HG03521 (cell line): ENCODE results near the gene ELMO1.

Source experiments
- ATAC-seq: cut with Tn5 transposase; IDR thresholded peaks from one replicate; pipeline ENCODE4 v1.9.1; 2021; ENCODE audit warnings: mild to moderate bottlenecking, moderate library complexity; ENCODE audit not compliant: unreplicated experiment

The ELMO1 gene

DNA sequence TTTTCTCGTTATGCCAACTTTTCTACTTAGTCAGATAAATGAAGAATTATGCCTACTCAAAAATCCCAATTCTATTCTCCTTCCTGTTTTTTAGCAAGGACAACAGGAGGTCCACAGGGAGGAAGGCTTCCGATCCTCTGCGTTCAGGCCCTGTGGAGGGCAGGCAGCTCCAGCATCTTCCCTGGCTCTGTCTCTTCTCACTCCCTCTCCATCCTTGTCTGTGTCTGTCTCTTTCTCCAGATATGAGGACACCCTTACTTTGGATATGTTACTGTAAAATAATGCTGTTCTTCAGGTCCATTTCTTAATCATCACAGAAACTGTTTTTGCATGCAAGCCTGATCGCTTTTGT is 166.6 kb downstream of the ELMO1 start:
- no peak for ATAC-seq

DNA sequence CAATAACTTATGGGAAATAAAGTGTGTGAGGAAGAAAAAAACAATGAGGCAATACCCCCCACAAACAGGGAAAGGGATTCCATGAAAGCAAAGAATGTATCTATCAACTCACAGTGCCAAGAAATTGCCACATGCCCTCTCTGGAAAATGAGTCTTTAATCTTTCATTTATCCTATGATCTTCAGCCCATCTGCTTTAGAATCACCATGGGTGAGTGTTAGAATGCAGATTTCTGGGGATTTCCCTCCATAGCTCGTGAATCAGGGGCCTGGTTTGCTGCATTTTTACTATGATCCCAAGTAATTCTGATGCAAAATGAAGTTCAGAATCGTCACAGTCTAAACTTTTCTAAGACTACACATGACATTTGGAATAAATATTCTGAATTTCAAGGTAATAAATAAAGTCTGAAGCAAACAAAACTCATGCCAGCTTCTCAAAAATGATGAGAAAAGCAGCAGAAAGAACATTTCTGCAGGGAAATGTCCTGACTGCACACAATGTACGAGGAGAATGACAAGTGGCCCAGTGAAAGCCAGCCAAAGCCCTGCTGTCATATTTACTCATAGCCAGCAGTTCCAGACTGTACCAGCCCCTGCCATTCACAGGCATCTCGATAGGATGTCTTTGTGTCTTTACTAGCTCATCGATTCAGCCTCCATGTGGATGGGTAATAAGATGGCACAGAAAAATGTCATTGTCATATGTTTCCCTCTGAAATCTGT is 167.1 kb downstream of the ELMO1 start:
- ATAC-seq: no peak

DNA sequence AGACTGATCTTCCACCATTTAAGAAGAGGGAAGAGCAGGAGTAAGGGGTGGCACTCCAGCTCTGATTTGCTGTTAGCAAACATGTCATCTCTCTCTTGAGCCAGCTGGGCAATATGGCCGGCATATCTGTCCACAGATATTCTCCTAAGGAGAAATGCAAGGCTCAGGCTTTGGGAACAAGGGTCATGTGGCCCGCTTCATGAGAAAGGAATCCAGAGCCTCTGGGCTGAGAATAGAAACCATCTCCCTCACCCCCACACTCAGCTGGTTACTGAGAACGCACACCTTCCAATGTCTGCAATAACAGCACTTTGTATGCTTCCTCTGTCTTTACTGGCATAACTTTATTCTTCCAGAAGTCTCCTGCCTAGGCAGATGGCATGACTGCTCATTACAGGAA is 171.2 kb downstream of the ELMO1 start:
- no peak for ATAC-seq

DNA sequence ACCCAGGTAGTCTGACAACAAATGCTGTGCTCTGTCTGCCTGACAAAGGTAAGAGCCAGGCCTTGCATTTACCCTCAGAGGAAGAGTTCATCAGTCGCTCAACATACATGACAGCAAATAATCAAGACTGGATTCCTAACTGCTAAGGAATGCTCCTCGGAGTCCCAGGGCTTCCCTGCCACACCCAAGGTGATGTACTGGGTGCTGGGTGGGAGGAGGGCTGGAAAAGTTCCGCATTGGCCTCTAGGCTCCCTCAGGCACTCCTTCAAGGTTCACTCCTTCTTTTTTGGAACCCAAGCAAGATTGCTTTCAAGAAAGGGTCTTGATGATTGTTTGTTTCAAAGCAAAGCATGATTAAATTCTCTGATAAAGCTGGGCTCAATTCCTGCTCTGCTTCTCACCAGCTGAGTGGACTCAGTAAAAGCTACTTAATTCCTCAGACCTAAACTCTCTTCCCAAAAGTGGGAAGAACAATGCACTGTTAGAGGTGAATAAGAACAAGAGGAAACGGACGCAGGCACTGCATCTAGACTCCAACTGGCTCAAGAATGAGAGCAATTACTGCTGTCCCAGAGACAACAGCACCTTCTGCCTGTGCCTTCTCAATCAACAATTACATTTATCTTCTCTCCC is 173.5 kb downstream of the ELMO1 start:
- no peak for ATAC-seq

DNA sequence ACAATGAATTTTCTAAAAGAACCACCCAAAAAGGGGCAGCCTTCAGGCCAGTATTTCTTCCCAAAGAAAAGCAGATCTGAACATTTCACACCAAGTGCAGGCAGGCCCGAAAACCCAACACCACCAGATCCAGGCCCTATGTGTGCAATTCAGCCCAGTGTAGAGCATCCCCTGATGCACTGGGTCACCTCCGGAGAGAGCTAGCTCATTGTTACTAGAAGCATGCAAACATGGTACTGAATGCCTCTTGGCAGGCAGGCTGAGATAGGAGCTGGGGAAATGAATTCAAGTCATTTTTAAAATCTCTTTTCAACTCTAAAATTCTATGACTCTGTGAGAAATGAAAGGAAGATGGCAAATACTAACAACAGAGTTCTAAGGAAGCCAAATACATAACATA is 174.8 kb downstream of the ELMO1 start:
- no peak for ATAC-seq

DNA sequence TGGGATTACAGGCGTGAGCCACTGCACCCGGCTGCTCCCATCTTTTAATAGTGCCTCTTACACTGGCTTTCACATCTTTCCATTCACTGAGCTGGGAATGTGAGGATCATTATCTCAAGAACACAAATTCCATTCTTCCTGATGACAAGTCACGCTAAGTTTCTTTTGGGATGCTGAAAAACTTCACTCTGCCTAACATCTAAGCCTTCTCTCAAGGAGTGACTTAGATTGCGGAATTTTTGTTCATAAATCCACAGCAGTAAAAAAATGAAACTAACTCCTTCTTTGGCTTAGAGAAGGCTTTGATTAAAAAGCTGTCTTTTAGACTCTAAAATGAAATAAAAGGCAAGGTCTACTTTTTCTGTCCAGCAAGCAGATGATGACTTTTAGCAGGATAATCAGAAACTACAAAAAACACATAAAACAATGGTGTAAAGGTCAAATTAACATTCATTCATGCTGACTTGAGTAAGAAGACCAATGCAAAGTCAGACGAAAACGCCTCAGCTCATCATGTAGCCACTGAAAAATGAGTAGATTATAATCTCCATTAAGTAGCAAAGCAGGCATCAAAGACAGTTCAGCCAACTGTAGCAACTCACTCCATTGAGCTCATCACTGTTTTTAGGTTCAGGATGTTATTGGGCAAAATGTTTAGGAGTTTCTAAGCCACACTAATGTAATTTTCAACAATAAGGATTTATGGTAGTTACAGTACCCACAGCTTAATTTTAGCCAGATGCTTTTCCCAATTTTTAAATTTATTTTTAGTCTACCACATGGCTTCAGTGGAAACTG is 178.8 kb downstream of the ELMO1 start:
- ATAC-seq: no peak

DNA sequence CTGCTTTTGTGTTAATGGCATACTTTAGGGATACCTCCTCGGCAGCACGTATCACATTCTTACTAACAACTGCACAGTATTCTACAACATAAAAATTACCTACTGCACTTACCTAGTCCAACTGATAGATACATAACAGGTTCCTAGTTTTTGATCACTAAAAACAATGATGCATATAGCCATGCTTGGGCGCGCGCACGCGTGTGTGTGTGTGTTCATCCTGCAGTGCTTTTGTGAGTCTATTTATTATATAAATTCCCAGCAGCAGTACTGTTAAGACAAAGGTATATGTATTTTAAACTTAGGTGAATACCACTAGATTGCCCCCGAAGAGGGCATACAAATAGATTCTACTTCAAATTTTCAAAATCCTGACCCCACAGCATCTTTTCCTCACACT is 181.4 kb downstream of the ELMO1 start:
- ATAC-seq: no peak

DNA sequence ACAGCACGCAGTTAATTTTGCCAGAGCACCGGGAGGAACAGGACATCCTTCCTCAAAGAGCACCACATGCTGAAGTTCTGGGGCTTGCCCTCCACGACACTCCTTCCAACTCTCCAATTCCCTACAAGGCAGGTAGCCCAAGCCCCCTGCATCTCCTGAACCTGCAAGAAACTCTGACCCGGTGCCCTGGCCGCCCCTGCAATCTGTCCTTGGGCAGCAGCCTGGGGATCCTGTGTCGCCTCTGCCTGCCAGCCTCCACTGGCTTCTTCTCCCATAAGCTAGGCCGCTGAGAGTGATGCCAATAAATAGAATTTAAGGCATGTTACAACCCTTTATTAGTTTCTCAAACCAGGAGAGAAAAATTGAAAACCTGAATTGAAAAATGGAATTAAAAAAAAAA is 182.8 kb downstream of the ELMO1 start:
- ATAC-seq: no peak

DNA sequence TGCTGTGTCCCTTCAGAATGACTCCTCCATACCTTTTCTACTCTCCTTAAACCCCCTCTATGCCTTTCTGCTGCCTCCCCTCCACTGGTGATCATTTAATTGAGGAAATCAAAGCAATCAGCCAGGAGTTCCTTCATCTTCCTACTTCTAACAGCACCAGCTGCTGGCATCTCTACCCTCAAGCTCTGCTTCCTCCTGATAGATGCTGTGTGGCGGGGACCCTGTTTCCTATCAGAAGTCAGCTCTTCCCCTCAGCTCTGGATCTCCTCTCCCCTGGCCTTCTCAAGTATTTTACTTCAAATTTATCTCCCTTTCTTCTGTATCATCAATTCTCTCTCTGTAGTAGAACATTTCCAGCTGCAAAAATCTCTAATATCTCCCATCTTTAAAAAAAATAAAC is 183.7 kb downstream of the ELMO1 start:
- ATAC-seq: no peak

DNA sequence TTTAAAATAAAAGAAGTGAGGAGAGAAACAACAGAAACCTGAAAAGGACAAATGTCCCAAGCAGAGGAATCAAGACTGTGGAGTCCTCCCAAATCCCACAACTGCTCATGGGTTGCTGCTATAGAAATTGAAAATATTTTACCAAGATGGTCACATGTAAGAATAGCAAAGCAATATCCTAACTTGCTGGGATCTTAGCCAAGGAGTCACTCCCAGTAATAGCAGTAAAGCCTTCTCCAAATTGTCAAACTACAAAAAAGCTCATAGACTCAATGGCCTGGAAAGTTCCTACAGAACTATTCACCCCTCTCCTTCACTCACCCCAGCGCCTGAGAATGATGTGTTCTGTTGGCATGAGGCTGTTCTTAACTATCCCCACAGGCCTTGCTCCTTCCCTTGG is 186.5 kb downstream of the ELMO1 start:
- no peak for ATAC-seq

DNA sequence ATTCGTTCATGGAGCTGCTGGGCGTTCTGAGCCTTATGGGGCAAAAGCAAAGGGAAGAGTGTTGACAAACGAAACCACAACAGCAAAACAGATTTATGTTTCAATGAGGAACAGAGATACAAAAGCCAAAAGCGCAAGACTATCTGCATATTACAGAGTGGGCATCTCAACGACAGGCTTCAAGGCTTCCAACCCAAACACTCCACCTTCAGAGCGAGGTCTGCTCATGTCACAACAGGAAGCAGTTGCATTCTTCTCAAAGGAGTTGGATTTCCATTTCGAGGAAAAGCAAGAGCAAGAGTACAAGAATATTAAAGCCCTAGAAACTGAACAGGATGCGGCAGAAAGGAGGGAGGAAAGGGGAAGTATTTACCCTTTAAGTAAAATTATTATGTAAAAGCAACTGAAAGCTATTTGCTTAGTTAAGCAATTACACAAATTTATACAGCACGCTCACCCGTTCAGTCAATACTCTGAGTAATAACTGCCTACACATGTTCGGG is 189.3 kb downstream of the ELMO1 start:
- no peak for ATAC-seq

DNA sequence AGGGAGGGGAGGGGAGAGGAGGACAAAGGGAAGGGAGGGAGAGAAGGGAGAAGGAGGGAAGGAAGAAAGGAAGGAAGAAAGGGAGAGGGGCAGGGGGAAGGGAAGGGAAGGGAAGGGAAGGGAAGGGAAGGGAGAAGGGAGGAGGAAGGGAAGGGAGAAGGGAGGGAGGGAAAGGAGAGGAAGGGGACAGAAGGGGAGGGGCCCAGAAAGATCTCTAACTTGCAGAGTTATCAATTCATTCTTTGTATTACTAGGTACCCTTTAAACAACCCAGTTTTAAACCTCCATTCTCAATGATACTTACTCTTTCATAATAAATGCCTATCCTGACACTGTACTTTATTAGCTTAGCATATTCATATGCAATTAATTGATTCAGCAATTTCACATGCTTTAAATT is 192.0 kb downstream of the ELMO1 start:
- no peak for ATAC-seq

DNA sequence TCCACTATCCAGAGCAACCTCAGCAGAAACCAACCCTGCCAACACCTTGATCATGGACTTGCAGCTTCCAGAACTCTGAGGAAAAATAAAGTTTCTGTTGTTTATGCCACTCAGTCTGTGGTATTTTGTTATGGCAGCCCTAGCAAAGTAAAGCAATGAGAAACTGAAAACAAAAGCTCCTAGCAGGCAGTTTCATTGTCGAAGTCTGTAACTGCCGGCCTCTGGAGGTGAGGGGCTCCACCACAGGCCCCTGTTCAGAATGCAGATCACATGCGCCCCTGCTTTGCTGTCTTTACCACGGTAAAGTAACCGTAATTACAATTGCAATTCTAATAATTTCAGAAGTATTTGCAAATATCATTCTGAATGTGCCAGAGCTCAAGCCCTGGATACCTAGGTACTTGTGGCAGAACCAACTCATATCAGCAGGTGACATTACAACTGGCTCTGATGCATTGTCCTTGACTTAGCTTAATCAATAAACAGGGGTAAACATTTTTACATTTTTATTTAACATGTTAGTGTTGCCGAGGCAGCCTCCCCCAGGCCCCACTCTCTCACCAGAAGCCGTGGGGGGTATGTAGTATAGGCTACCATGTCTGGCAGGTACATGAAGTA is 193.2 kb downstream of the ELMO1 start:
- ATAC-seq: no peak

DNA sequence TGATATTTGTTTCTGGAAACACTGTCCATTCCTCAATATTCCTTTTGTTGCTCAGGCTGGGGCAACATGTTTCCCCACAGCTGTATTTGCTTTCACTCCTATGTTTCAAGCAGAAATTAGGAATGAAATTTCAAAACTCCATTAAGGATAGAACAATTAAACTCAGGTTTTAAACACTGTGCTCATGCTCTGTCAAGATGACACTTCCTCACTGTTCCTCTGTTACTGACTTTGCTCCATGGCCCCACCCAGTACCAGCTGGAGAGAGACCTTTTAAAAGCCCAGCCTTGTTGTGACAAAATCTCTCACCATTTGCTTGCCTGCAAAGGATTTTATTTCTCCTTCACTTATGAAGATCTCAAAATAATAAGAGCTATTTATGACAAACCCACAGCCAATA is 197.4 kb downstream of the ELMO1 start:
- ATAC-seq: no peak

DNA sequence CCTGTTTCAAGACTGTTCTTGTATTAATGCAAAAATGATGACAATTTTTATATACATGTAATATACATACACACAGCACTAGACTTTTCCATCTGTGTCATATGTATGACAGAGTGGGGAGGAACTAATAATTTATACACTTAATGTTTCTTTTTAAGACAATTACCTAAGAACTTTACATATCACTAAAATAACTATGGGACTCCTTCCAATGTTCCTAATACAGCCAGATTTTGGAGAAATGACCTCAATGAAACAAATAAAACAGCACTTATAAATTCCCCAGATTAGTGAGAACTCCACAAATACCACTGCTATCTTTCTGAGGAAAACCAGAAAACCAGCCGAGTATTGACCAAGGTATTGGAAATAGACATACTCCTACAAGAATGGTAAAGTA is 199.4 kb downstream of the ELMO1 start:
- ATAC-seq: no peak

DNA sequence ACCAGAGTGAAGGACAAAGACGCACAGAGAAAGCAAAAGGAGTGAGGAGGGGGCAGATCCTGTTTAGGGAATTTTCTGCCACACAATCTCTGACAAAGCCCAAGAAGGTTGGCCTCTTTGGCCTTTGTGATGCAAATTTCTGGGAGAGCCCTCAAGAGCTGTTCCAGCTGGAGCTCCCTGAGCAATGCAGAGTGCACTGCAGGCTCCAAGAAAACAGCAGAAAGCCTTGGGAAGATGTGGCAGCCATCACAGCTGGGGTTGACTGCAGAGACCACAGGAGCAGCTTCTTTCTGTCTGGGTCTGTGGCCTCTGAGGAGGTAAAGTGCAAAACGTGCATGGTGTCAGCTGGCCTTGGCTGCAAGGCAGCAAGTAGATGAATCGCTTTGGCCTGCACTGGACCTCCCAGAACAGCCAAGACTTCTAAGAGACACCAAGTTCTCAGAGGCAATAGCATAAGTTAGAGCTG is 200.2 kb downstream of the ELMO1 start:
- no peak for ATAC-seq

DNA sequence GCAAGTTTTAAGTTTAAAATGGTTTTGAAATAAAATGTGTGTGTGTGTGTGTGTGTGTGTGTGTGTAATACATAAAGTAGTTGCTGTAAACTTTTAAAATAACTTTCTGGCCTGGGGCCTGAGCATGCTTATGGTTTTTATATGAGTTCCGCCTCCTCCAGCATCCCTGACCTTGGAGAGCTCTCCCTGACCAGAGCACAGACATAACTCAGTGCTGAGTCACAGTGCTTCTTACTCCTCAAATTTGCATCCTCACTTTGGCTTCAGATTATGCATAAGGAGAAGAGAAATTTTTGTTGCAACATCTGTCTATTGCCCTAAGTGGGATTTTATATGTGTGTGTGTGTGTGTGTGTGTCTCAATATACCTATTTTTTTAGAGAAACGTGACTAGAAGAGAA is 200.8 kb downstream of the ELMO1 start:
- no peak for ATAC-seq

DNA sequence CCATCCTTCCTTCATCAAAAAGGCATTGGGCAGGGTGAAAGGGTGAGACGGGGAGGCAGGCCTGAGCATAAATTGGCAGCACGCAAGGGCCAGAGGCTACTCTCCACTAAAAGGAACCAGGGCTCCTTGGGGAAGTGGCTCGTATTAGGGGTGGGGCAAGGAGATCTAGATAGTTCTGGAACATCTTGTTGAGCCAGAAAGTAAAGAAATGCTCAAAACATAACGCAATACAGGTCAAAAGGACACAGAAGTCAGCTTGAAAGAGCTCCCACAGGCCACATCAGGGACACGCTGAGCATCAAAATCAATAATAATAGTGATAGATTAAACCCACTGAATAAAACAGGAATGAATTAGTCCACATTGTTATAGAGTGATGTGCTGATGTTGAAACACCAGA is 203.1 kb downstream of the ELMO1 start:
- ATAC-seq: no peak

DNA sequence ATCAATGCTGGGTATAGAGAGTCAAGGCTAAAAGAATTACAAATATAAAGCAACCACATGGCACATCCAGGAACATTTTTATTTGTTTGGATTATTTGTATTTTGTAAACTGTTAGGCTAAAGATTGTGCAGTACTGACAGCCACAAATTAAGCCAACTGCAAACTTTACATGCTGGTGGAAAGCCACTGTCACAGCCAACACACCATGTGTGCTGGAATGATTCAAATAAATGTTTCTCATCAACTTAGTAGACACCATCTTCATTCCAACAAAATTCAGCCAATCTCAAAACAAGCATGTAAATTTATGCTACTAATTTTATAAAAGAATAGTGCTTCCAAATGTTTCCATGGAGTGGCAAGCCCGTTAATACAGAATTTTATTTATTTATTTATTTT is 211.8 kb downstream of the ELMO1 start:
- no peak for ATAC-seq

DNA sequence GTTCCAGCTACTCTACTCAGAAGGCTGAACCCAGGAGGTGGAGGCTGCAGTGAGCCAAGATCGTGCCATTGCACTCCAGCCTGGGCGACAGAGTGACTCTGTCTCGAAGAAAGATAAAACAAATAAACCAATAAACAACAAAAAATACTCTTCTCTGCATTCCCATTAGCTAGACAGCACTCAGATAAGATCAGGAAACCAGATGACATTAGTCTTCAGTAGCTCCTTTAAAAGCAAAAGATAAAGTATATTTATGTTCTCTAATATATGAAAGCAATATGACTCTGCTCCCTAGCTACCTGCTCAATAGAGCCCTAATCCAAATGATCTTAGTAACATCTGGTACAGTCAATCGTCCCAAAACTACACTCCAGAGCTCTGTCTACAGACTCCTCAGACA is 212.9 kb downstream of the ELMO1 start:
- no peak for ATAC-seq

DNA sequence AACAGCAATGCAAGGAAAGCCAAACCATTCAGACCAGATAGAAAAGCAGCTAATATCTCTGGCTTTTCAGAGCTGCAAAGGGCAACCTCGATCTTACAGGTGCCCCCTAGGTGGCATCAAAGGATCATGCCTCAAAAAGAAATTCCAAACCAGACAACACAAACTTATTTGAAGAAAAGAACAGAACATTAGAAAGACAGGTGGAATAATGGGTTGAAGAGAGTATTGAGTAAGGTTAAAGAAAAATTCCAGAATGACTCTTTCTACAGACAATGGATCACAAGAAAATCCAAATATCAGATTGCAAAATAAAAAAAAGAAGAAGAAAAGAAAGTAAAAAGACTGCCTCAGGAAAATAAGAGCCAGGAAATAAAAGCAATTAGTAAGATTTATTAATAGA is 213.7 kb downstream of the ELMO1 start:
- ATAC-seq: no peak

DNA sequence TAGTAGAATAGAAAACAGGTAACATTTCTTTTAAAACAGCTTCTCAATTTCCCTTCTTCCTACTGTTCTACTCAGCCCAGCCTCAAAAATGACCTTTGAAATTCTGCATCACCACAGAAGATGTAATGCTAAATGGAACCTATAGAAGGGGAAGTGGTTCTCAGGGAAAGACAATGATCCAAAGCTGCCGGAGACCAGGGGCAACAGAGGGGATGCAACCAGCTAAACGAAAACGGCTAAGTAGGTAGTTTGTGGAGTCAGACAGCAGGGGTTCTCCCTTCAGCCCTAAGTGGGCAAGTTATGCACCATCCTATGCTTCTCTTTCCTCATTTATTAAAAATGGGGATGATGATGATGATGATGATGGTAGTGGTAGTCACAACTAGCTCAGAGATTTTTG is 214.3 kb downstream of the ELMO1 start:
- no peak for ATAC-seq
